NCI-H748 (cell line): ENCODE results near the gene ANO10.
"Not testable (repeated sequence)": the region's sequence is repeated elsewhere in the genome, so short reads cannot be mapped to it uniquely, and the experiment has no call there.

Experiments
- DNase-seq: peaks from one replicate; lab custom pipeline; 2025; ENCODE audit not compliant: unreplicated experiment; lab: John Stamatoyannopoulos, UW

The ANO10 gene

GRCh38 chr3:43378066-43378935 lies 243.5 kb downstream of the ANO10 start:
- no peak for DNase-seq

GRCh38 chr3:43373560-43373928 lies 248.3 kb downstream of the ANO10 start:
- no peak for DNase-seq

GRCh38 chr3:43372809-43373559 lies 248.8 kb downstream of the ANO10 start:
- no peak for DNase-seq

GRCh38 chr3:43372007-43372740 lies 249.6 kb downstream of the ANO10 start:
- DNase-seq: no peak

GRCh38 chr3:43371494-43371893 lies 250.3 kb downstream of the ANO10 start:
- no peak for DNase-seq

- DNase-seq: no peak
These were observed 251.4 kb downstream of the ANO10 start for GRCh38 chr3:43370293-43370980.

GRCh38 chr3:43369404-43370292 lies 252.2 kb downstream of the ANO10 start:
- no peak for DNase-seq

- DNase-seq: no peak
These were observed 254.9 kb downstream of the ANO10 start for GRCh38 chr3:43366885-43367284.

GRCh38 chr3:43366481-43366880 lies 255.3 kb downstream of the ANO10 start:
- DNase-seq: no peak

GRCh38 chr3:43365601-43366305 lies 256.1 kb downstream of the ANO10 start:
- DNase-seq: no peak

GRCh38 chr3:43364926-43365325 lies 256.9 kb downstream of the ANO10 start:
- DNase-seq: no peak

GRCh38 chr3:43364494-43364893 lies 257.3 kb downstream of the ANO10 start:
- no peak for DNase-seq

- DNase-seq: no peak
These were observed 258.1 kb downstream of the ANO10 start for GRCh38 chr3:43363621-43364266.

GRCh38 chr3:43362961-43363360 lies 258.9 kb downstream of the ANO10 start:
- DNase-seq: no peak

GRCh38 chr3:43362183-43362582 lies 259.6 kb downstream of the ANO10 start:
- DNase-seq: no peak

GRCh38 chr3:43361077-43361476 lies 260.7 kb downstream of the ANO10 start:
- no peak for DNase-seq

GRCh38 chr3:43356033-43356432 lies 265.8 kb downstream of the ANO10 start:
- DNase-seq: not testable (repeated sequence)

GRCh38 chr3:43353923-43354670 lies 267.7 kb downstream of the ANO10 start:
- DNase-seq: no peak
